Tibial nerve (tissue), 3 donors: ENCODE measurements around the gene KLLN.

Source experiments
- POLR2A ChIP-seq, 2 donors: fragments of 450-650 bp; IDR thresholded peaks; one replicate each; pipeline ENCODE4 v1.6.1; 2017; ENCODE audit warnings: antibody characterized with exemption in 2 of 2, mild to moderate bottlenecking in 2 of 2, moderate library complexity in 2 of 2
- TF ChIP-seq, protein P1 (sequence below), 5 experiments: fragments of 200-600 bp in 3 of 5; fragments of 450-650 bp in 2 of 5; sonication (generic) in 3 of 5; IDR thresholded peaks; one replicate each; pipeline ENCODE4 v1.5.1; 2016 to 2019; ENCODE audit warnings: antibody characterized with exemption in 5 of 5, mild to moderate bottlenecking in 3 of 5, moderate library complexity in 2 of 5

DNA sequence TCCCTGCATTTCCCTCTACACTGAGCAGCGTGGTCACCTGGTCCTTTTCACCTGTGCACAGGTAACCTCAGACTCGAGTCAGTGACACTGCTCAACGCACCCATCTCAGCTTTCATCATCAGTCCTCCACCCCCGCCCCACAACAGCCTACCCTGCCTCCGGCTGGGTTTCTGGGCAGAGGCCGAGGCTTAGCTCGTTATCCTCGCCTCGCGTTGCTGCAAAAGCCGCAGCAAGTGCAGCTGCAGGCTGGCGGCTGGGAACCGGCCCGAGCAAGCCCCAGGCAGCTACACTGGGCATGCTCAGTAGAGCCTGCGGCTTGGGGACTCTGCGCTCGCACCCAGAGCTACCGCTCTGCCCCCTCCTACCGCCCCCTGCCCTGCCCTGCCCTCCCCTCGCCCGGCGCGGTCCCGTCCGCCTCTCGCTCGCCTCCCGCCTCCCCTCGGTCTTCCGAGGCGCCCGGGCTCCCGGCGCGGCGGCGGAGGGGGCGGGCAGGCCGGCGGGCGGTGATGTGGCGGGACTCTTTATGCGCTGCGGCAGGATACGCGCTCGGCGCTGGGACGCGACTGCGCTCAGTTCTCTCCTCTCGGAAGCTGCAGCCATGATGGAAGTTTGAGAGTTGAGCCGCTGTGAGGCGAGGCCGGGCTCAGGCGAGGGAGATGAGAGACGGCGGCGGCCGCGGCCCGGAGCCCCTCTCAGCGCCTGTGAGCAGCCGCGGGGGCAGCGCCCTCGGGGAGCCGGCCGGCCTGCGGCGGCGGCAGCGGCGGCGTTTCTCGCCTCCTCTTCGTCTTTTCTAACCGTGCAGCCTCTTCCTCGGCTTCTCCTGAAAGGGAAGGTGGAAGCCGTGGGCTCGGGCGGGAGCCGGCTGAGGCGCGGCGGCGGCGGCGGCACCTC lies at the start of gene KLLN, which contains the start of gene PTEN:
- peak; percentile 85 to 87 for TF ChIP-seq POLR2A (IDR thresholded peaks at IDR 0.05)
- TF ChIP-seq, protein P1, sequence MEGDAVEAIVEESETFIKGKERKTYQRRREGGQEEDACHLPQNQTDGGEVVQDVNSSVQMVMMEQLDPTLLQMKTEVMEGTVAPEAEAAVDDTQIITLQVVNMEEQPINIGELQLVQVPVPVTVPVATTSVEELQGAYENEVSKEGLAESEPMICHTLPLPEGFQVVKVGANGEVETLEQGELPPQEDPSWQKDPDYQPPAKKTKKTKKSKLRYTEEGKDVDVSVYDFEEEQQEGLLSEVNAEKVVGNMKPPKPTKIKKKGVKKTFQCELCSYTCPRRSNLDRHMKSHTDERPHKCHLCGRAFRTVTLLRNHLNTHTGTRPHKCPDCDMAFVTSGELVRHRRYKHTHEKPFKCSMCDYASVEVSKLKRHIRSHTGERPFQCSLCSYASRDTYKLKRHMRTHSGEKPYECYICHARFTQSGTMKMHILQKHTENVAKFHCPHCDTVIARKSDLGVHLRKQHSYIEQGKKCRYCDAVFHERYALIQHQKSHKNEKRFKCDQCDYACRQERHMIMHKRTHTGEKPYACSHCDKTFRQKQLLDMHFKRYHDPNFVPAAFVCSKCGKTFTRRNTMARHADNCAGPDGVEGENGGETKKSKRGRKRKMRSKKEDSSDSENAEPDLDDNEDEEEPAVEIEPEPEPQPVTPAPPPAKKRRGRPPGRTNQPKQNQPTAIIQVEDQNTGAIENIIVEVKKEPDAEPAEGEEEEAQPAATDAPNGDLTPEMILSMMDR (IDR thresholded peaks at IDR 0.05) = peak in 2 of 5 experiments; percentile 24 to 35
